ENCODE results near the gene ADGRE2.

Gene ADGRE2

GRCh38 chr19:14770136-14770535 is 8.2 kb downstream of the ADGRE2 start:
- no peaks in the 10 kb centered on the region for H3K27me3 ChIP-seq (ENCODE audit: insufficient read depth, low read length)
- H3K27ac ChIP-seq (ENCODE audit: low read depth, low read length, poor library complexity, severe bottlenecking), result no peak overlapping the region
- no peak overlapping the region for H2AFZ ChIP-seq (ENCODE audit: low read length)
- no peaks in the 10 kb centered on the region for H3K79me2 ChIP-seq (ENCODE audit: insufficient read depth, low read length)
- no peaks in the 10 kb centered on the region for H3K4me1 ChIP-seq (ENCODE audit: insufficient read depth, low read length, severe bottlenecking)
- H3K4me2 ChIP-seq (ENCODE audit: low read length), result no peak overlapping the region
- no peaks in the 10 kb centered on the region for H3K9me2 ChIP-seq (ENCODE audit: low read depth, low read length)
- no peak overlapping the region for H3K9ac ChIP-seq (ENCODE audit: low read length)
- H3F3A ChIP-seq (ENCODE audit: insufficient read depth, low read length), result no peaks in the 10 kb centered on the region
- no peak overlapping the region for H3K4me3 ChIP-seq (ENCODE audit: low read depth, low read length, poor library complexity, severe bottlenecking)
- H3K9me3 ChIP-seq (ENCODE audit: low read length), result no peaks in the 10 kb centered on the region
- TF ChIP-seq EZH2 (IDR thresholded peaks at IDR 0.05; ENCODE audit: borderline replicate concordance, low read length), result no peak
- TF ChIP-seq CTCF (IDR thresholded peaks at IDR 0.05; ENCODE audit: low read length), result no peak
- no peaks in the 10 kb centered on the region for H3K36me3 ChIP-seq (ENCODE audit: insufficient read depth, low read length)
- H4K20me1 ChIP-seq (ENCODE audit: insufficient read depth, low read length), result no peaks in the 10 kb centered on the region

- H3K4me3 ChIP-seq (ENCODE audit: low read depth, low read length, poor library complexity, severe bottlenecking), result no peak overlapping the region
- H4K20me1 ChIP-seq (ENCODE audit: insufficient read depth, low read length), result no peaks in the 10 kb centered on the region
These were observed 9.2 kb downstream of the ADGRE2 start for GRCh38 chr19:14769201-14769600.

GRCh38 chr19:14768001-14768400 is 10.4 kb downstream of the ADGRE2 start:
- Histone ChIP-seq H3K9me3 (ENCODE audit: low read length) (no peaks in the 10 kb centered on the region), H3K27ac (ENCODE audit: low read depth, low read length, poor library complexity, severe bottlenecking) (no peak overlapping the region), H3K9ac (ENCODE audit: low read length) (no peak overlapping the region), H3K9me2 (ENCODE audit: low read depth, low read length) (no peaks in the 10 kb centered on the region), H4K20me1 (ENCODE audit: insufficient read depth, low read length) (no peaks in the 10 kb centered on the region), H3K27me3 (ENCODE audit: insufficient read depth, low read length) (no peaks in the 10 kb centered on the region), H3F3A (ENCODE audit: insufficient read depth, low read length) (no peaks in the 10 kb centered on the region), H3K4me3 (ENCODE audit: low read depth, low read length, poor library complexity, severe bottlenecking) (no peak overlapping the region), H3K36me3 (ENCODE audit: insufficient read depth, low read length) (no peaks in the 10 kb centered on the region), H2AFZ (ENCODE audit: low read length) (no peak overlapping the region), H3K79me2 (ENCODE audit: insufficient read depth, low read length) (no peaks in the 10 kb centered on the region), H3K4me1 (ENCODE audit: insufficient read depth, low read length, severe bottlenecking) (no peaks in the 10 kb centered on the region), H3K4me2 (ENCODE audit: low read length) (no peak overlapping the region)
- TF ChIP-seq EZH2 (IDR thresholded peaks at IDR 0.05; ENCODE audit: borderline replicate concordance, low read length) (no peak), CTCF (IDR thresholded peaks at IDR 0.05; ENCODE audit: low read length) (no peak)

More at GRCh38 chr19:14769201-14769600, 9.2 kb downstream of the ADGRE2 start:
- no peak overlapping the region for H3K27ac ChIP-seq (ENCODE audit: low read depth, low read length, poor library complexity, severe bottlenecking)
- H3K79me2 ChIP-seq (ENCODE audit: insufficient read depth, low read length), result no peaks in the 10 kb centered on the region
- no peaks in the 10 kb centered on the region for H3K4me1 ChIP-seq (ENCODE audit: insufficient read depth, low read length, severe bottlenecking)
- H2AFZ ChIP-seq (ENCODE audit: low read length), result no peak overlapping the region
- no peak overlapping the region for H3K9ac ChIP-seq (ENCODE audit: low read length)
- no peaks in the 10 kb centered on the region for H3K9me2 ChIP-seq (ENCODE audit: low read depth, low read length)
- TF ChIP-seq CTCF (IDR thresholded peaks at IDR 0.05; ENCODE audit: low read length), result no peak
- TF ChIP-seq EZH2 (IDR thresholded peaks at IDR 0.05; ENCODE audit: borderline replicate concordance, low read length), result no peak
- no peaks in the 10 kb centered on the region for H3F3A ChIP-seq (ENCODE audit: insufficient read depth, low read length)
- no peaks in the 10 kb centered on the region for H3K9me3 ChIP-seq (ENCODE audit: low read length)
- H3K4me2 ChIP-seq (ENCODE audit: low read length), result no peak overlapping the region
- no peaks in the 10 kb centered on the region for H3K36me3 ChIP-seq (ENCODE audit: insufficient read depth, low read length)
- H3K27me3 ChIP-seq (ENCODE audit: insufficient read depth, low read length), result no peaks in the 10 kb centered on the region

Measured in OCI-LY1 (cell line).